ENCODE results near the gene FUT3.
"Not testable (repeated sequence)": the region's sequence is repeated elsewhere in the genome, so short reads cannot be mapped to it uniquely, and the experiment has no call there.

The FUT3 gene

DNA sequence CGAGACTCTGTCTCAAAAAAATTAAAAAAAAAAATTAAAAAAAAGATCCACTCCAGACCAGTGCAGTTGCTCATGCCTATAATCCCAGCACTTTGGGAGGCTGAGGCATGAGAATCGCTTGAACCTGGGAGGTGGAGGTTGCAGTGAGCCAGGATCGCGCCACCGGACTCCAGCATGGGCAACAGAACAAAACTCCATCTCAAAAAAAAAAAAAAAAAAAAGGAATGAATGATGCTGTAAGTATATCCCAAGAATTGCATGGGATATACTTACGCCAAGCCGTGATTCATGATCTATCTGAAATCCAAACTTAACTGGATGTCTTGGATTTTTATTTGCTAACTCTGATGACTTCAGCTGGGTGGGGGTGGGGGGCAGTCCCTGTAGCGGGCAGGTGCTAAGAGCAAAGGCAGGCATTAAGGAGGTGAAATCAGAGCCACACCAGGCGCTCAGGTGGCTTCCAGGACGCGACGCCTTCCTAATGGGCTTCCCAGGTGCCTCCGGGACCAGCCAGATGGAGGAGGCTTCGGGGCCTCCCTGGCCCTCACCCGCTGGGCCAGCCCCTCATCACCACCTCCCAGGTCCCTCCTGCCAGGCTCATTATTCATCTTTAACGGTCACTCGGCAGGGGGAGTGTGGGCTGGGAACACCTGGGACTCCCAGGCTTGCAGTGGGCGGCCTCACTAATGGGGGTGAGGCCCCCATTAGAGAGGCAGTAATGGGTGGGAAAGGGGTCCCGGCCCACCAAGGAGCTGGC lies 30.5 kb upstream of the FUT3 start:
- DNase-seq = no peak

DNA sequence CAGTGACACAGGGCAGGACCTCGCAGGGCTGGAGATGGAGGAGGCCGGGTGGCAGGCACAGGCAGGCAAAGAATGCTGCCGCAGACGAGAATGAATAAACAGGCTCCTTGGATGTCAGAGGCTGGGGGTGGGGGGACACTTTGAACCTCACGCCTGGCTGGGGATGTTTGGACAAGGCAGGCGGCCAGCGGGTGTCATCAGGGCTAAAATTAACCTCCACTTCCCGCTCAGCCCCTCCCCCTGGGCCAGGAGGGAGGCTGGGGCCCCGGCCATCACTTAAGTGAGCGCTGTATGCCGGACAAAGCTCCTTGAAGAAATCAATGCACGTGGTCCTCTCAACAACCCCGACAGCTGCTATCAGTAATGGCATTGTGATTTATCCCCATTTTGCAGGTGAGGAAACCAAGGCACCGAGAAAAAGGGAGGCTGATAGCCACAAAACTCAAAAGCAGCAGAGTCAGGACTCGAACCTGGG lies 29.4 kb upstream of the FUT3 start:
- DNase-seq = peak; percentile 53

- no peak for DNase-seq
Measured at GRCh38 chr19:5880196-5880595, 28.9 kb upstream of the FUT3 start.

- DNase-seq = no peak
Measured at GRCh38 chr19:5877882-5878281, 26.6 kb upstream of the FUT3 start.

- no peak for DNase-seq
Measured at GRCh38 chr19:5877427-5877826, 26.2 kb upstream of the FUT3 start.

- DNase-seq = not testable (repeated sequence)
Measured at GRCh38 chr19:5874496-5874895, 23.2 kb upstream of the FUT3 start.

DNA sequence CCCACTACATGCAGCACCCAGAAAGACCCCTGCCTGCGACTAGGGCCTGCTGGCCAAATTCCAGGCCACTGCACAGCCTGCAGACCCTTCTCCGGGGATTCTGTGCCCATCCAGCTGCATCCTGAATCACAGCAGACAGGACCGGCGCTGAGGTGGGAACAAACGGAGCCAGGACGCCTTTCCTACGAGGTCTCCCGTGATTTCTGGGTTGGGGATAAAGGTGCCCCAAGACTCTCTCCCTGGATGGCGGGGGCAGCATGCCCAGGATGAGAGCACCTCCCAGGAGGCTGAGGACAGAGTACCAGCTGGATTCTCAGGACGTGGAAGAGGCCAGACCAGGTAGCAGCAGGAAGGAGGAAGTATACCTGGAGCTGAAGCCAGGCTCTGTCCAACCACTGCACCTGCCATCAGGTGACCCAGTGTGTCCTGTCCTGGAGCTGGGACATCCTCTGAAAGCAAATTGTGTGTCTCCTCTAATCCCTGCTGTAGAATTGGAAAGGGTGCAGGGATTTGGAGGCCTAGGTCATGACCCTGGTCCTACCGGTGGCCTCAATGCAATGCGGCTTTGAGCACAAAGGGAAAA lies 22.5 kb upstream of the FUT3 start:
- DNase-seq = no peak

GRCh38 chr19:5870986-5871394 lies 19.7 kb upstream of the FUT3 start:
- DNase-seq = no peak

DNA sequence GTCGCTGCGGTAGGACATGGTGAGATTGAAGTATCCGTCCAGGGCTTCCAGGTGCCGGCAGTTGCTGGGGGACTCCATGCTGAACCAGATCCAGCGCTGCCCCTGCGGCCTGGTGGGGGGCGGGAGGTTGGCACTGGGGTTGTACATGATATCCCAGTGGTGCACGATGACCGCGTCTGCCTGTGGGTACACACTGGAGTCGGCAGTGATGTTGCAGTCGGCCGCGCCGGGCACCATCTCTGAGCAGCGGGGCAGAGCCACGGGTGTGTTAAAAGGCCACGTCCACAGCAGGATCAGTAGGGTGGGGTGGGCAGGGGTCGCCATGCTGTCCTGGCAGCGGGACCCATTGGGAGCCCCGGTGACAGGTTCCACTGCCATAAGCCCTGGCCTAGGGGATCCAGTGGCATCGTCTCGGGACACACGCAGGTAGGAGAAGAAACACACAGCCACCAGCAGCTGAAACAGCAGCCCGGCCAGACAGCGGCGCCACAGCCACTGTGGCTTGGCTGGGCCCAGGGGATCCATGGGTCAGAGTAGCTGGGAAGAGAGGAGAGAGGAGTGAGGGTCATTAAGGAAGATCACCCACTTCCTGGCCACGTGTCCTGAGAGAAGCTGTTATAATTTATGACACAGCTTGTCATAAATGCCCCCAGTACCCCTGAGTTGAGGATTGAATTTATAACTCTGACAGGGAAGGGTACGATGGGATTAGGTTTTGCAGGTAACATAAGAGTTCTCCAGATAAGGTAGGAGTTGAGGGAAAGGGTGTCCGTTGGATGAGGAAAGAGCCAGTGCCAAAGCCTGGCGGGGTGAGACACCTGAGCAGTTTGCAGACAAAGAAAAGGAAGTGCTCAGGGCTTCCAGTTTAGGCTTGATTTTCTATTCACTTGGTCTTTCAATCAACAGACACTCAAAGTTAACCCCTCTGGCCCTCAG lies 16.2 kb upstream of the FUT3 start:
- DNase-seq = no peak

GRCh38 chr19:5865772-5866171 lies 14.5 kb upstream of the FUT3 start:
- DNase-seq = no peak

DNA sequence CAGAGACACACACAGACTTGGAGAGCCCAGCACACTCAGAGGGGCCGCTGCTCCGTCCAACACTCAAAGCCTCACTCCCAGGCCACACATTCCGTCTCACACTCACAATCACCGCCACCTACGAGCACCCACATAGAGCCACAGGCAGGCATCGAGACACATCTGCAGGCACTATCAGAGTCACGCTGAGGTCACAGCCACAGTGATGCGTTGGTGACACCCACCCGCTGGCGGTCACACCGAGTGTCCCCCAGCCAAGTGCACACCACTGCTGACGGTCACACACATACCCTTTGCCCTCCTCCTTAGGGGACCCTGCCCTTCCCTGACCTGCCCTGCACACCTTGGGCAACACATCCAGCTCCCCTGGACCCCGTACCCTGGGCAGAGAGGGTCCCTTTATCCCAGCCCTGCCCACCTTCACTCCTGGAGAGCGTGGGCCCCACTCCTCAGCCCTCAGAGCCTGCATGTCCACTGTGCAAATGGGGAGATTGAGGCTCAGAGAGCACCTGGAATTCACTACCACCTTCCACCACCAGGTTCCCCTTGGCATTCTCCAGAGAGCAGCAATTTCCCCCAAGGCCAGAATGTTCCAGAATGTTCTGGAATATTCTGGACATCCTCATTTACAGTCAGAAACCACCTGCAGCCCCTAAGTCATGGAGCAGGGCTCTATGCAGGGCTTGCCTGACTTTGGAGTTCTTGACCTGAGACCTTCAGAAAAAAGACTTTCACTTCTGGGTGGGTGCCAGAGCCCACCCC lies 13.7 kb upstream of the FUT3 start:
- no peak for DNase-seq

DNA sequence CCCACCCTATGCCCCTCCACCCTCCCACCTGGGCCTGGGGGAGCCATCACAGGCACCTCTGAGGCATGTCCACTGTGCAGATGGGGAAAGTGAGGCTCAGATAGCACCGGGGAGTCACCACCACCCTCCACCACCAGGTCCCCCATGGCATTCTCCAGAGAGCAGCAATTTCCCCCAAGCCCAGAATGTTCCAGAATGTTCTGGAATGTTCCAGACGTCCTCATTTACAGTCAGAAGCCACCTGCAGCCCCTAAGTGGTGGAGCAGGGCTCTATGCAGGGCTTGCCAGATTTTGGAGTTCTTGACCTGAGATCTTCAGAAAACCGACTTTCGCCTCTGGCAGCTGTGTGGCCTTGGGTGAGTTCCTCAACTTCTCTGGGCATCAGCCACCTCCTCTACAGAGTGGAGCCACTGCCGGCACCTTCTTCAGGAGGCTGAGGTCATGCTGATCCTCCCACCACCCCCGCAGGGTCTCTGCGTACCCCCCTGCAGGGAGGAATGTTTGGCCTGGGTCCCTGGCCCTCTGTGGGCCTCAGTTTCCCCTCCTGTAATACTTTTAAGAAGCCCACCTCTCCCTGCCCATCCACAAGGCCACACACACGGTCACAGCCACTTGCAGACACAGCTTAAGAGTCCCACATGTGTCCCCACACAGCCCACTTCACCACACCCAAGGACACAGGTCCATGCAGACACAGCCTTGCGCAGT lies 12.9 kb upstream of the FUT3 start:
- DNase-seq = no peak

DNA sequence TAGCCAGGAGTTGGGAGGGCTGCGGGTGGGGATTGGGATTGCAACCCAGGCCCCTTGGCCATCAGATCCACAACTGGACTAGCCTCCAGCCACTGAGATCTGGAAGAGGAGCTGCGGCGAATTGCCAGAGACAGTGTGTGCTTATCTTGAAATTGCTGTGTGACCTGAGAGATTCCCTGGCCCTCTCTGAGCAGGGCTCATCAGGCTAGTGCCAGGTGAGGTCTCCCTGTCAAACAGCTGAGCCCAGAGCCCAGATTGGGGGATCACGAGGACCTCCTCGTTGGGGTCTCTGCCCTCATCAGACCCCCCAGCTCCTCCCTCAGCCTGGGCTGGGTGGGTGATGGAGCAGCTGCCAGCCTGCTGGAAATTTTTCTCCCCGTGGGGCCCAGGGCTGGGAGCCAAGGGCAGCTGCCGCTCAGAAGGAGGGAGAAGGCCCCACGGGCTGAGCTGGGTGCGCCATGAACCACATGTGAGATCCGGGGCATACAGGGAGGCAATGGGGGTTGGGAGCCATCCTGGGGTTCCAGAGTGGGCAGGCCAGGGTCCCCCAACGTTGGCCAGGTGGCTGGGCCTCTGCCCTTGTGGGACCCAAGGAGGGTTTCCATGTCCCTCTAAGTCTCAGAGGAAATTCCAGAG lies 11.9 kb upstream of the FUT3 start:
- DNase-seq = no peak

- DNase-seq = no peak
Measured at GRCh38 chr19:5857203-5858081, 6.2 kb upstream of the FUT3 start.

DNA sequence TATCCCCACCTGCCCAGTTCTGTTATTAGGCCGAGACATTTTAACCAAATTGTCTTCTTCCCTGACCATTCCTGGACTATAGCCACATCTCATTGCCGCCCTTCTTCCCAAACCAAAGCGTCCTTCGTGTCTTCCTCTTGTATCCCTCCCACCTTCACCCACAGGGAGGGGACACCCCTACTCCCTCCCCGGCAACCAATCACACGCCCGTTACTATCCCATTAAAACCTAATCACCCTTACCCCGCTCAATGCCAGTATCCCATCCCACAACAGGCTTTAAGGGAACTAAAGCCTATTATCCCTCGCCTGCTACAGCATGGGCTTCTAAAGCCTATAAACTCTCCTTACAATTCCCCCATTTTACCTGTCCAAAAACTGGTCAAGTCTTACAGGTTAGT lies 3.9 kb upstream of the FUT3 start:
- DNase-seq = not testable (repeated sequence)

- DNase-seq = not testable (repeated sequence)
Measured at GRCh38 chr19:5854121-5854520, 2.9 kb upstream of the FUT3 start.

GRCh38 chr19:5850743-5851293 lies 431 bp downstream of the FUT3 start:
- DNase-seq = no peak

DNA sequence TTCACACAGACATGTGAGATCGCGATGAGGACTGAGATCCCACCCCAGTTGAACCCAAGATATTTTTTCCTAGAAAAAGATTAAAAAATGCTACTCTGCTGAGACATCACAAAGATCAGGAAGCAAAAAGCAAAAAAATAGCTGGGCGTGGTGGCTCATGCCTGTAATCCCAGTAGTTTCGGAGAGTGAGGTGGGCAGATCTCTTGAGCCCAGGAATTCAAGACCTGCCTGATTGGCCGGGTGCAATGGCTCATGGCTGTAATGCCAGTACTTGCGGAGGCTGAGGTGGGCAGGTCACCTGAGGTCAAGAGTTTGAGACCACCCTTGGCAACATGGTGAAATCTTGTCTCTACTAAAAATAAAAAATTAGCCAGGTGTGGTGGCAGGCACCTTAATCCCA lies 1.1 kb downstream of the FUT3 start:
- no peak for DNase-seq

DNA sequence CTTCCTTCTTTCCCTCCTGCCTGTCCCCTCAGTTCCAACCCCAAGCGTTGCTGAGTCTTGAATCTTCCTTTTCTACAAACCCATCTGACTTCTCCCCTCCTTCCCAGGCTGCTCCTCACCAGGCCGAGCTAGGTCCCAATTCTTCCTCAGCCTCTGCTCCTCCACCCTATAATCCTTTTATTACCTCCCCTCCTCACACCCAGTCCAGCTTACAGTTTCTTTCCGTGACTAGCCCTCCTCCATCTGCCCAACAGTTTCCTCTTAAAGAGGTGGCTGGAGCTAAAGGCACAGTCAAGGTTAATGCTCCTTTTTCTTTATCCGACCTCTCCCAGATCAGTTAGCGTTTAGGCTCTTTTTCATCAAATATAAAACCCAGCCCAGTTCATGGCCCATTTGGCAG lies 2.6 kb downstream of the FUT3 start:
- DNase-seq = not testable (repeated sequence)

GRCh38 chr19:5847846-5848245 lies 3.4 kb downstream of the FUT3 start:
- not testable (repeated sequence) for DNase-seq

All from RPMI8226 (cell line).